Endothelial cell of umbilical vein (primary cell): ENCODE results near the gene EFNA5. TPM values are rescaled to one million over a fixed set of nuclear protein-coding genes. Genes with fewer than 3 reads are reported as not detected.

Experiments
- BruUV-seq: library from RNA; stranded (reverse); fragments of 400-500 nt; replicated peaks from 2 replicates; lab custom pipeline; 2021; lab: Mats Ljungman, UMichigan
- CTCF ChIA-PET: fragments of 300-600, 350-600 bp; sonication (Branson Sonifier 250); formaldehyde crosslinking; loops from one replicate; lab custom pipeline; 2021; ENCODE audit warnings: antibody characterized with exemption, inconsistent platforms; lab: Charles Lee
- POLR2A ChIA-PET: fragments of 300-600, 350-600 bp; sonication (Branson Sonifier 250); formaldehyde crosslinking; loops from one replicate; lab custom pipeline; 2021; ENCODE audit warnings: antibody characterized with exemption, inconsistent platforms; lab: Charles Lee
- DNase-seq: peaks from one replicate; pipeline ENCODE4 v3.0.0-alpha.2; 2011; ENCODE audit warnings: low read depth, low spot score
- FAIRE-seq: peaks from 2 replicates; lab custom pipeline; 2011; peaks lifted over from hg19 to GRCh38; lab: Jason Lieb, UNC
- H2AFZ ChIP-seq: 2 replicates; pipeline ENCODE4 v1.6.0; 2012; ENCODE audit warnings: low read depth, low read length, control low read depth, inconsistent platforms
- H3K27ac ChIP-seq: 2 replicates; pipeline ENCODE4 v1.5.1; 2011; ENCODE audit warnings: low read depth, mild to moderate bottlenecking, control low read depth, low read length, moderate library complexity; ENCODE audit not compliant: insufficient read depth
- H3K27me3 ChIP-seq, 2 experiments: 2 replicates each; pipeline versions ENCODE4 v1.6.0 to v1.6.1; 2011; ENCODE audit warnings: low read length in 2 of 2, mixed read lengths in 1 of 2; ENCODE audit not compliant: control insufficient read depth in 2 of 2, insufficient read depth in 2 of 2
- H3K36me3 ChIP-seq, 2 experiments: 2 replicates in 1 of 2; 3 replicates in 1 of 2; pipeline ENCODE4 v1.5.1; 2011; ENCODE audit warnings: low read length in 2 of 2, mild to moderate bottlenecking in 1 of 2, moderate library complexity in 1 of 2; ENCODE audit not compliant: control insufficient read depth in 2 of 2, insufficient read depth in 2 of 2; ENCODE audit errors: extremely low read depth in 1 of 2
- H3K4me1 ChIP-seq: 3 replicates; pipeline ENCODE4 v1.5.1; 2011; ENCODE audit warnings: mild to moderate bottlenecking, low read length; ENCODE audit not compliant: control insufficient read depth, insufficient read depth; ENCODE audit errors: extremely low read depth
- H3K4me2 ChIP-seq: 2 replicates; pipeline ENCODE4 v1.6.1; 2011; ENCODE audit warnings: low read length, control low read depth, mixed read lengths; ENCODE audit not compliant: insufficient read depth
- H3K4me3 ChIP-seq, 3 experiments: fragments of 200-600 bp in 1 of 3; sonication (generic), shearing (Covaris generic) in 1 of 3; replicated peaks in 1 of 3; 2 replicates each; pipeline ENCODE4 v1.5.1; 2011 to 2016; ENCODE audit warnings: control low read depth in 3 of 3, low read length in 3 of 3, mild to moderate bottlenecking in 2 of 3, inconsistent platforms in 1 of 3, low read depth in 1 of 3, moderate library complexity in 1 of 3; ENCODE audit not compliant: insufficient read depth in 1 of 3
- H3K79me2 ChIP-seq: 2 replicates; pipeline ENCODE4 v1.6.0; 2012; ENCODE audit warnings: low read length, inconsistent platforms; ENCODE audit not compliant: control insufficient read depth, insufficient read depth
- H3K9ac ChIP-seq: replicated peaks from 2 replicates; pipeline ENCODE3; 2011; ENCODE audit warnings: low read length, control low read depth; ENCODE audit not compliant: insufficient read depth; ENCODE audit errors: extremely low read depth
- H3K9me1 ChIP-seq: replicated peaks from 3 replicates; pipeline ENCODE4 v1.6.0; 2011; ENCODE audit warnings: mild to moderate bottlenecking, low read length; ENCODE audit not compliant: control insufficient read depth, insufficient read depth; ENCODE audit errors: extremely low read depth
- H3K9me3 ChIP-seq: replicated peaks from 2 replicates; pipeline ENCODE4 v1.5.1; 2012; ENCODE audit warnings: low read length, inconsistent platforms; ENCODE audit not compliant: control insufficient read depth, insufficient read depth
- H4K20me1 ChIP-seq: replicated peaks from 2 replicates; pipeline ENCODE3; 2011; ENCODE audit warnings: mild to moderate bottlenecking, low read length; ENCODE audit not compliant: control insufficient read depth, insufficient read depth; ENCODE audit errors: extremely low read depth
- CTCF ChIP-seq, 2 donors: IDR thresholded peaks; 1 replicate in 1 of 2; 2 replicates in 1 of 2; pipeline ENCODE4 v1.5.1; 2011; ENCODE audit warnings: low read length in 2 of 2, mild to moderate bottlenecking in 2 of 2, moderate library complexity in 2 of 2, control low read depth in 1 of 2, inconsistent platforms in 1 of 2, low read depth in 1 of 2; ENCODE audit not compliant: insufficient read depth in 1 of 2; ENCODE audit errors: extremely low read depth in 1 of 2
- EZH2 ChIP-seq: IDR thresholded peaks from 2 replicates; pipeline ENCODE4 v1.6.1; 2012; ENCODE audit warnings: borderline replicate concordance, low read depth, mild to moderate bottlenecking, moderate library complexity, low read length, inconsistent platforms; ENCODE audit not compliant: severe bottlenecking
- FOS ChIP-seq: IDR thresholded peaks from 2 replicates; pipeline ENCODE4 v1.6.1; 2011; ENCODE audit warnings: mild to moderate bottlenecking, low read length, moderate library complexity, borderline replicate concordance; ENCODE audit not compliant: insufficient read depth
- GATA2 ChIP-seq: IDR thresholded peaks from 2 replicates; pipeline ENCODE4 v1.7.0; 2011; ENCODE audit warnings: low read depth, mild to moderate bottlenecking, moderate library complexity, mixed read lengths, low read length; ENCODE audit not compliant: insufficient read length, insufficient read depth
- JUN ChIP-seq: IDR thresholded peaks from 2 replicates; pipeline ENCODE4 v1.6.1; 2011; ENCODE audit warnings: borderline replicate concordance, low read depth; ENCODE audit not compliant: insufficient read length, insufficient read depth
- MAX ChIP-seq: IDR thresholded peaks from 2 replicates; pipeline ENCODE4 v1.6.1; 2011; ENCODE audit not compliant: insufficient read depth, insufficient read length
- MYC ChIP-seq: IDR thresholded peaks from one replicate; pipeline ENCODE4 v1.6.1; 2011; ENCODE audit warnings: mild to moderate bottlenecking, low read depth, low read length
- POLR2A ChIP-seq: IDR thresholded peaks from 2 replicates; pipeline ENCODE4 v1.6.1; 2012; ENCODE audit warnings: low read depth, mild to moderate bottlenecking, control low read depth, low read length
- POLR2AphosphoS5 ChIP-seq: IDR thresholded peaks from 2 replicates; pipeline ENCODE4 v1.6.1; 2012; ENCODE audit warnings: low read depth, mild to moderate bottlenecking, control low read depth, low read length, moderate library complexity; ENCODE audit not compliant: insufficient read depth
- dilution Hi-C: fragments of 300-500 bp; cut with MboI; formaldehyde crosslinking; loops from one replicate; pipeline ENCODE4 v1.15.0; 2019; ENCODE audit warnings: low sequenced_read_pairs; ENCODE audit not compliant: extremely low pct_ligation_motif_present
- intact Hi-C: fragments of 100-400 bp; cut with micrococcal nuclease; formaldehyde crosslinking; loops from one replicate; pipeline ENCODE4 v1.10.0; 2022
- polyA plus RNA-seq, 4 experiments: library from polyadenylated mRNA; depleted of rRNA in 3 of 4; stranded (reverse) in 3 of 4; unstranded in 1 of 4; fragments of >200 nt; gene quantifications; 2 replicates each; pipeline versions ENCODE4 v1.2.1 to v1.2.3, GENCODE V29; 2011 to 2012; ENCODE audit warnings: missing spikeins in 1 of 4
- total RNA-seq: library from RNA; stranded (reverse); gene quantifications from 2 replicates; pipeline ENCODE4 v1.2.3, GENCODE V29; 2021

EFNA5 gene
- total and polyA plus RNA-seq, 2 donors (not counting 3 experiments of a cell fraction or from before 2014, with no cell fraction given): 13.6 to 22.1 TPM

GRCh38 chr5:107510125-107510524 lies 160.6 kb downstream of the EFNA5 start:
- Histone ChIP-seq H3K4me2 (no peak overlapping the region), H4K20me1 (no peaks in the 10 kb centered on the region), H3K27ac (no peak overlapping the region), H3K9ac (no peak overlapping the region), H3K79me2 (no peaks in the 10 kb centered on the region), H2AFZ (no peak overlapping the region), H3K4me1 (peaks cover 2% of the 10 kb centered on the region), H3K9me3 (no peaks in the 10 kb centered on the region), H3K36me3 (no peaks in the 10 kb centered on the region), H3K4me3 (no peak overlapping the region), H3K27me3 (no peaks in the 10 kb centered on the region), H3K9me1 (no peaks in the 10 kb centered on the region)
- no TSS peak for BruUV-seq
- ChIA-PET POLR2A (no interaction called here), CTCF (interaction anchor here (0.6 kb wide), 1 partner anchor 790 kb away, joined by 3 read pairs; no protein-coding TSS in a partner anchor)
- dilution Hi-C loops (no loop called here), intact Hi-C loops (no loop called here)
- no peak for DNase-seq
- FAIRE-seq: no peak
- TF ChIP-seq EZH2: no peak
- no peak for TF ChIP-seq CTCF (IDR thresholded peaks at IDR 0.05; ENCODE audit: extremely low read depth in 1 of 2, insufficient read depth in 1 of 2, low read depth in 1 of 2, low read length in 2 of 2)
- TF ChIP-seq POLR2AphosphoS5: no peak
- TF ChIP-seq JUN: no peak
- TF ChIP-seq MYC: no peak
- no peak for TF ChIP-seq POLR2A
- TF ChIP-seq GATA2: no peak
- no peak for TF ChIP-seq MAX
- TF ChIP-seq FOS: no peak
